GM23338 (cell line): ENCODE results near the gene TRIM72. TPM values are rescaled to one million over a fixed set of nuclear protein-coding genes. Genes with fewer than 3 reads are reported as not detected.

Source experiments
- ATAC-seq: fragments of 200-7000 bp; cut with Tn5 transposase; 3 replicates; pipeline ENCODE4 v1.9.1; 2020
- DNase-seq: peaks from one replicate; pipeline ENCODE4 v3.0.0-alpha.2; 2015; ENCODE audit warnings: low spot score
- H2AFZ ChIP-seq: fragments of 200-600 bp; sonication (generic); 2 replicates; pipeline ENCODE4 v1.8.0; 2016; ENCODE audit warnings: antibody characterized with exemption, mild to moderate bottlenecking, moderate library complexity
- H3F3A ChIP-seq: fragments of 200-600 bp; sonication (generic); replicated peaks from 2 replicates; pipeline ENCODE4 v1.8.0; 2017; ENCODE audit warnings: antibody characterized with exemption, mixed run types, low read depth
- H3K27ac ChIP-seq: fragments of 200-600 bp; sonication (generic); 2 replicates; pipeline ENCODE4 v1.6.1; 2016; ENCODE audit warnings: low read depth
- H3K27me3 ChIP-seq: fragments of 200-600 bp; sonication (generic); 2 replicates; pipeline ENCODE4 v1.8.0; 2016; ENCODE audit warnings: mild to moderate bottlenecking, mixed run types, moderate library complexity; ENCODE audit not compliant: insufficient read depth
- H3K36me3 ChIP-seq: fragments of 200-600 bp; sonication (generic); 2 replicates; pipeline ENCODE4 v1.8.0; 2016; ENCODE audit warnings: mild to moderate bottlenecking; ENCODE audit not compliant: insufficient read depth
- H3K4me1 ChIP-seq: fragments of 200-600 bp; sonication (generic); 2 replicates; pipeline ENCODE4 v1.8.0; 2016; ENCODE audit warnings: mild to moderate bottlenecking, moderate library complexity; ENCODE audit not compliant: insufficient read depth
- H3K4me2 ChIP-seq: fragments of 200-600 bp; sonication (generic); 2 replicates; pipeline ENCODE4 v1.7.1; 2017; ENCODE audit warnings: mixed run types
- H3K4me3 ChIP-seq: fragments of 200-600 bp; sonication (generic); 2 replicates; pipeline ENCODE4 v1.6.1; 2016; ENCODE audit warnings: mixed run types
- H3K79me2 ChIP-seq: fragments of 200-600 bp; sonication (generic); replicated peaks from 2 replicates; pipeline ENCODE4 v1.8.0; 2017; ENCODE audit warnings: mild to moderate bottlenecking; ENCODE audit not compliant: insufficient read depth
- H3K9me2 ChIP-seq: fragments of 200-600 bp; sonication (generic); 2 replicates; pipeline ENCODE4 v1.8.0; 2017; ENCODE audit not compliant: insufficient read depth
- H4K20me1 ChIP-seq: fragments of 200-600 bp; sonication (generic); replicated peaks from 2 replicates; pipeline ENCODE4 v1.8.0; 2017; ENCODE audit warnings: mild to moderate bottlenecking; ENCODE audit not compliant: insufficient read depth
- H3K27ac Mint-ChIP-seq: 2 replicates; pipeline ENCODE4 v1.8.0; 2020; ENCODE audit warnings: inconsistent platforms, mild to moderate bottlenecking, moderate library complexity, mixed read lengths
- H3K27me3 Mint-ChIP-seq: 3 replicates; pipeline ENCODE4 v1.8.0; 2022; ENCODE audit warnings: low read depth, mild to moderate bottlenecking, moderate library complexity, mixed read lengths, inconsistent platforms; ENCODE audit not compliant: insufficient read depth, poor library complexity
- H3K36me3 Mint-ChIP-seq: 3 replicates; pipeline ENCODE4 v1.8.0; 2021; ENCODE audit warnings: low read depth, mild to moderate bottlenecking, inconsistent platforms, moderate library complexity, mixed read lengths
- H3K4me1 Mint-ChIP-seq: 3 replicates; pipeline ENCODE4 v1.8.0; 2020; ENCODE audit warnings: mild to moderate bottlenecking, inconsistent platforms, mixed read lengths
- H3K4me3 Mint-ChIP-seq: 3 replicates; pipeline ENCODE4 v1.8.0; 2021; ENCODE audit warnings: moderate library complexity, mild to moderate bottlenecking, inconsistent platforms, mixed read lengths
- H3K9me3 Mint-ChIP-seq: 3 replicates; pipeline ENCODE4 v1.8.0; 2020; ENCODE audit warnings: moderate library complexity, mild to moderate bottlenecking, inconsistent platforms, mixed read lengths
- CREB1 ChIP-seq: fragments of 250-450 bp; sonication (Bioruptor Pico); IDR thresholded peaks from 2 replicates; pipeline ENCODE4 v1.5.0; 2020; ENCODE audit warnings: low read depth, mild to moderate bottlenecking, moderate library complexity
- CTCF ChIP-seq, 2 experiments: fragments of 200-600 bp in 1 of 2; sonication (generic) in 1 of 2; conservative IDR thresholded peaks; 2 replicates each; pipeline versions ENCODE4 v1.5.1 to v1.6.1; 2016 to 2017; ENCODE audit warnings: antibody characterized with exemption in 2 of 2, low read depth in 2 of 2, mild to moderate bottlenecking in 2 of 2, moderate library complexity in 1 of 2
- ETS1 ChIP-seq: IDR thresholded peaks from 2 replicates; pipeline ENCODE4 v1.6.1; 2016; ENCODE audit warnings: antibody characterized with exemption
- EZH2 ChIP-seq: fragments of 200-600 bp; sonication (generic); IDR thresholded peaks from one replicate; pipeline ENCODE4 v1.8.0; 2017; ENCODE audit warnings: antibody characterized with exemption, mild to moderate bottlenecking, low read depth; ENCODE audit not compliant: unreplicated experiment
- JUNB ChIP-seq: IDR thresholded peaks from one replicate; pipeline ENCODE4 v1.6.1; 2016; ENCODE audit warnings: antibody characterized with exemption; ENCODE audit not compliant: unreplicated experiment
- NANOG ChIP-seq: IDR thresholded peaks from 2 replicates; pipeline ENCODE4 v1.6.1; 2016; ENCODE audit warnings: antibody characterized with exemption, borderline replicate concordance
- POLR2AphosphoS5 ChIP-seq: IDR thresholded peaks from 2 replicates; pipeline ENCODE4 v1.6.1; 2016; ENCODE audit warnings: antibody characterized with exemption, low read depth
- REST ChIP-seq: IDR thresholded peaks from one replicate; pipeline ENCODE4 v1.6.1; 2018; ENCODE audit warnings: antibody characterized with exemption; ENCODE audit not compliant: unreplicated experiment
- STAT1 ChIP-seq: IDR thresholded peaks from one replicate; pipeline ENCODE4 v1.6.1; 2016; ENCODE audit warnings: antibody characterized with exemption; ENCODE audit not compliant: unreplicated experiment
- ZNF114 ChIP-seq: fragments of 250-450 bp; sonication (Bioruptor Pico); IDR thresholded peaks from 2 replicates; pipeline ENCODE4 v1.5.0; 2020; ENCODE audit warnings: mild to moderate bottlenecking, moderate library complexity
- ZNF331 ChIP-seq: fragments of 250-450 bp; sonication (Bioruptor Pico); IDR thresholded peaks from 2 replicates; pipeline ENCODE4 v1.5.0; 2020; ENCODE audit warnings: low read depth, mild to moderate bottlenecking, moderate library complexity
- ZNF462 ChIP-seq: fragments of 250-450 bp; sonication (Bioruptor Pico); IDR thresholded peaks from 2 replicates; pipeline ENCODE4 v1.5.0; 2020; ENCODE audit warnings: mild to moderate bottlenecking, moderate library complexity
- polyA plus RNA-seq: library from polyadenylated mRNA; unstranded; fragments of >200 nt; fragmentation: Nextera tagmentation; extraction: Ambion mirVana; gene quantifications from 2 replicates; pipeline ENCODE4 v1.2.1, GENCODE V29; 2016
- total RNA-seq: library from RNA; depleted of rRNA; stranded (reverse); fragments of >200 nt; shearing (Covaris generic); gene quantifications from 2 replicates; pipeline ENCODE4 v1.2.3, GENCODE V29; 2014

TRIM72 gene
- total and polyA plus RNA-seq, 2 experiments from 2014 or later, result 0.81 to 1.3 TPM

- Histone ChIP-seq H4K20me1 (peaks cover 80% of the 10 kb centered on the region), H3K79me2 (peaks cover 100% of the 10 kb centered on the region), H3K36me3 (peaks cover 82% of the 10 kb centered on the region), H3K4me1 (peaks cover 18% of the 10 kb centered on the region), H3K27ac (no peak overlapping the region), H3K9me2 (no peaks in the 10 kb centered on the region), H3K27me3 (no peaks in the 10 kb centered on the region), H3F3A (peaks cover 59% of the 10 kb centered on the region), H2AFZ (no peak overlapping the region), H3K4me3 (no peak overlapping the region), H3K4me2 (no peak overlapping the region)
- DNase-seq (no peak), ATAC-seq (no peak)
- H3K27me3 Mint-ChIP-seq, result peaks cover 23% of the 10 kb centered on the region
- no peak for TF ChIP-seq CTCF (conservative IDR thresholded peaks at IDR 0.05; ENCODE audit: low read depth in 2 of 2)
- TF ChIP-seq ETS1, result no peak
- no peak for TF ChIP-seq JUNB
- TF ChIP-seq CREB1 (CRISPR knock-in tag), result no peak
- TF ChIP-seq REST, result no peak
- TF ChIP-seq ZNF114, result no peak
- no peak for TF ChIP-seq STAT1
- TF ChIP-seq POLR2AphosphoS5, result no peak
- TF ChIP-seq EZH2, result no peak
- TF ChIP-seq NANOG, result no peak
- TF ChIP-seq ZNF462 (CRISPR knock-in tag), result no peak
- TF ChIP-seq ZNF331, result no peak
- peak overlapping the region; percentile 41; the same call in 1 of the 2 replicates for H3K27ac Mint-ChIP-seq
- peaks cover 41% of the 10 kb centered on the region for H3K4me1 Mint-ChIP-seq
- peaks cover 6% of the 10 kb centered on the region for H3K9me3 Mint-ChIP-seq
- H3K36me3 Mint-ChIP-seq, result peaks cover 95% of the 10 kb centered on the region
- peak overlapping the region; percentile 45; the same call in 2 of the 3 replicates for H3K4me3 Mint-ChIP-seq
Measured at GRCh38 chr16:31184888-31185287, 29.0 kb upstream of the TRIM72 start.
